Non-pigmented ciliary epithelial cell (primary cell): ENCODE data around the gene TFCP2L1.

ENCODE experiments used
- DNase-seq: peaks from one replicate; pipeline ENCODE4 v3.0.0-alpha.2; 2010; ENCODE audit warnings: low read depth

Gene TFCP2L1

GRCh38 chr2:121218386-121218938 is 66.5 kb downstream of the TFCP2L1 start:
- no peak for DNase-seq

- no peak for DNase-seq
These were observed 67.4 kb downstream of the TFCP2L1 start for GRCh38 chr2:121217627-121218026.

- no peak for DNase-seq
These were observed 70.7 kb downstream of the TFCP2L1 start for GRCh38 chr2:121214296-121214695.

GRCh38 chr2:121213386-121213785 is 71.6 kb downstream of the TFCP2L1 start:
- DNase-seq, result no peak

GRCh38 chr2:121212661-121213325 is 72.2 kb downstream of the TFCP2L1 start:
- no peak for DNase-seq

DNA sequence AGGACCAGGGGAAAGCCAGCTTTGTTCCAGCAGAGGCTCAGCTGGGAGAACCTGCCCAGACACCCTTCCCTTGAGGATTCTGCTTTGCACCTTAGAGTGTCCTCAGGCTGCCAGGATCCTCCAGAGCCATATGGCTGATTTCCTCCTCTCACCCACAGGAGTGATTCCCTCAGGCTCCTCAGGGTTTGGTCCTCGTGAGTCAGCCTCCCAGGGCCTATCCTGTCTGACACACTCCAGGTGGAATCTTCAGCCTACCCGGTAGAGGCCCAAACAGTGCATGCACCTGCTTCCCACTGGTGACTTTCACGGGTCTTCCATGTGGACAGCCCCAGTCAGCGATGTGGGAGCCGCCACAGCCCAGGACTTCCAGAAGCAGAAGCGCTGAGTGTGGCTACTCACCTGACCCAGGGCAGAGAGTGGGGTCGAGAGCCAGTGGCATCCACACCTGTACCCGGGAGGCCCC is 73.3 kb downstream of the TFCP2L1 start:
- no peak for DNase-seq

GRCh38 chr2:121211251-121211650 is 73.8 kb downstream of the TFCP2L1 start:
- no peak for DNase-seq

DNA sequence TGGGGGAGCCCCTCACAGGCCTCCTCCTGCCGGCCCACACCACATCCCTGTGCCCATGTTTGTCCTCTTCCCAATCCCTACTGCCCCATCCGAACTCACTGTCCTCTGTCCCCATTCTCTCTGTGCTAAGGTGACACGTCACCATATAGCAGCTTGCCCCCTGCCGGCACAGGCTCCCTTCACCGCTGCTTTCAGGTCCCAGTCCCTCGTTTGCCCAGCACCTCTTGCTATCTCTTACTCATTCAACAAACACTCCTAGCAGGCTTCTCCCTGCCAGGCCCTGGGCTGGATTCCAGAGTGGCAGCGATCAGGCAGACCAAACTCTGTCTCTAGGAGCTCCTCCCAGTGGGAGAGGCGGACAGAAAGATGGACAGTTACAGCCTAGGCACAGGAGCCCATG is 74.3 kb downstream of the TFCP2L1 start:
- DNase-seq, result no peak

GRCh38 chr2:121209014-121209610 is 75.9 kb downstream of the TFCP2L1 start:
- no peak for DNase-seq

DNA sequence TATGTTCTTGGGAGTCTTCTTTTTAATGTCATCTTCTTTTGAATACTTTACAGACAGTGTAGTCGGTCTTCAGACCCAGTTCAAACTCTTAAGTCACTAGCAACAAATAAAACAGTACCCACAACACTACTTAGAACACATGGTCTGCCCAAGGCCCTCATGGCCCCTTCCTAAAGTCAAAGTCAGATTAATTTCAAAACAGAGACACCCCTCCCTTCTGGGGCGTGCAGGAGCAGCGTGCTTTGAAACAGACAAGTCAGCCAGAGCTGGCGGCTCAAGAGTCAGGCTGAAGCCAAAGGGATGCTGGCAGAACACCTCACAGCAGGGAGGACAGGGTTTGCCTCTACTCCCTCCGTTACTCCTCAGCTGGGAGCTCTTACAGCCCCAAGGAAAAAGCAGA is 77.5 kb downstream of the TFCP2L1 start:
- no peak for DNase-seq

DNA sequence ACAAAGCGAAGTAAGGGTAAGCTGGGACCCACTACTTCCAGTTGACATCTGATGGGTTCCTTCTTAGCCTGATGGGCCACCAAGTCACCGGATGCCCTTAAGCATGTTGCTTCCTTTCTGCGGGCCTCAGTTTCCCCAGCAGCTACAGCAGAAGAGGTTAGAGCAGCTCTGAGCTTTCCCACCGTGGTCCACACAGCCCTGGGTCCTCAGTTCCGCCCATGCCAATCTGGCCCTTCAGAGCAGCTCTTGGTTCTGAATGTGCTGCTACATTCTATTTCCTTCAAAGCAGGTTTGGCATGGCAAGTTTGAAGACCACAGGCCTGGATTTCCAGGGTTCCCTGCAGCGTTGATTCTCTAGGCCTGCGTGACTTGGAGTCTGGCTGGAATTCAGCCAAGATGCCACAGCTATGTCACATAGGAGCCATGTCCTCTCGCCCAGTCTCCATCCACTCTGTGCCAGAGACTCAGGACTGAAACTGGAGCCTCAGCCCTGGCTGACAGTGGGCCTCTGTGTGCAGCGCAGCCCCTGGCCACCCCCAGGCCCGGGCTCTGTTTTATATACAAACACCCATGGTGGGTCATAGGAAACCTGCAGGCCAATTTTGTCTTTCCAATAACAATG is 79.6 kb downstream of the TFCP2L1 start:
- no peak for DNase-seq

- DNase-seq, result no peak
These were observed 81.3 kb downstream of the TFCP2L1 start for GRCh38 chr2:121203591-121204249.

- DNase-seq, result no peak
These were observed 82.3 kb downstream of the TFCP2L1 start for GRCh38 chr2:121202541-121203310.

GRCh38 chr2:121201796-121202195 is 83.2 kb downstream of the TFCP2L1 start:
- DNase-seq, result no peak

DNA sequence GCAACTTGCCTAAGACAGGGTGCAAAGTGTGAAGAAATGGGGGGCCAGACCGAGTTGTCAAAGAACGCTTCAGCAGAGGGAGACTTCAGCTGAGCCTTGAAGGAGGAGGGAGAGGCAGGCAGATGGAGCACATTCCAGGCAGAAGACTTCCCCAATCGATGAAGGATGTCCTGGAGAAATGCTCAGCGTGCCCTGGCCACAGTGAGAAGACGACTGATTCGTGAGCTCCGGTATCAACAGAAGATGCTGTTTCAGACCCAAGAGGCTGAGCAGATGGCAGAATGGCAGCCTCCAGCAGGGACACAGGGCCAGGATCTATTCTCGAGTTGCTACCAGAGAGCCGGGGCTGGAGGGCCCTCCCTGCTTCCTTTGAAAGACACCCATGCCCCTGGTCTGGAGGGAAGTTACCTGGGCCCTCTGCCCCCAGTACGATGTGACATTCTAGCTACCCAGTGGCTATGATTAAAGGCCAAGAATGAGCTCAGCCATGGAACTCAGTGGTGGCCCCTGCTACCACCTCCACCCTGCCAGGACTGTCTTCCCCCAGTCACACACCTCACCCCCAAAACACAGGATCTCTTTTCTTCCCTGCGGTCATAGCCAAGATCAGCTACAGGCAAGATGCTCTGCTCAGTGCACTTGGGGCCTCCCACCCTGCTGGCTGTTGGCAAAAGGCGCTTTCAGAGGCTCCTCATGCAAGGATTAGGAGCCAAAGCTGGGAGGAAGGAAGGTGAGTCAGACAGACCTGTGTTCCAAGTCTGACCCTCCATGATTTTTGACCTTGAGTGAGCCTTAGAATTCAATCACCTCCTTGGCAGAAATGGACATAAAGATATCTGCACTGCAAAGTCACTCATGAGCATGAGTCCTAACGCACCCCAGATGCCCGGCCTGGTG is 84.3 kb downstream of the TFCP2L1 start:
- no peak for DNase-seq

DNA sequence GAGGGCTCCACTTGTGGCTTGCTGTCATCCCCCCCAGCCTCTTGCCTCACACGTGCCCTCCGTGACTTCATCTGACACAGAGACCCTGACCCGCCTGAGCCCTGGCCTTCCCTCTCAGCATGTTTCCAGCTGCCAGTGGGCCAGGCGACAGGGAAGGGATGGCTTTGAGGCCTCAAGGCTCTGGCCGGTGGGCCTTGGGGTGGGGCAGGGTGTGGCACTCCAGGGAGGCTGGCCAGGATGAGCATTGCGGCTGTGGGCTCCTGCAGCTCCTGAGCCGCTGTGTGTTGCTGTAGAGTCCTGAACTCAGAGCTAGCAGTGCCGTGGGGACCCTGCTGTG is 85.0 kb downstream of the TFCP2L1 start:
- no peak for DNase-seq

DNA sequence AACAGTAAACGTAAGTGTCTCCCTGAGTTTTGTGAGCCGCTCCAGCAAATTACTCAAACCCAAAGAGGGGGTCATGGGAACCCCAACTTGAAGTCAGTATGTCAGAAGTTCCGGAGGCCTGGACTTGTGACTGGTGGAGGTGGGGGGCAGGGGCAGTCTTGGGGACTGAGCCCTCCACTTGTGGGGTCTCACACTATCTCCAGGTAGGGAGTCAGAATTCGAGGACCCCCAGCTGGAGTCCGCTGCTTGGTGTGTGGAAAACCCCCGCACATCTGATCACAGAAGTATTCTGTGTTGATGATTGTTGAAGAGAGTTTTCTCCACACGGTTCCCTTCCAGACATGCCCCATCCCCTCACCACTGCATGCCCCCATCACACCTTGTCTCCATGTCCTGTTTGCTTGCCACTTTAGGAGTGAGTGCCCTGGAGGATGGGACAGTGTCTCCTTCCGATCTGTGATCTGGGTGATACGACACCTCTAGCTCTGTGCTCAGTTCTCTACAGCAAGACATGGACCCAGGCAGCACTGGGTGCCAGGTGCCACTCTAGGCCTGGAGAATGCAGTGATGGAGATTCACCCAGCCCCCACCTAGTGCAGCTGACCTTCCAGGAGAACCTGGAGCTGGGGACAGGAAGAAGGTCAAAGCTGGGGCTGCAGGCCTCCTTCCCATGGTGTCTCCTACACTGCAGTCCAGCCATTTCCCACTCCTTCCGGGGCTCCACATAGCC is 85.6 kb downstream of the TFCP2L1 start:
- no peak for DNase-seq

- no peak for DNase-seq
These were observed 87.5 kb downstream of the TFCP2L1 start for GRCh38 chr2:121197369-121198091.

GRCh38 chr2:121196849-121197155 is 88.2 kb downstream of the TFCP2L1 start:
- DNase-seq, result no peak
